Measurements from ENCODE around the gene FCGBP. TPM values are rescaled to one million over a fixed set of nuclear protein-coding genes. Genes with fewer than 3 reads are reported as not detected.

Gene FCGBP
- 10.3 TPM for total RNA-seq
- long read RNA-seq, partial matches to known transcripts, result 9 of 11 reads
- long read RNA-seq, other reads (novel, unspliced or antisense), result 2 of 11 reads

- Histone ChIP-seq H3K36me3 (no peaks in the 10 kb centered on the region), H3K27ac (no peak within 1 kb of the TSS), H3K9me3 (peaks cover 2% of the 10 kb centered on the region), H3K4me3 (no peak within 1 kb of the TSS), H3K4me1 (no peaks in the 10 kb centered on the region), H3K27me3 (no peaks in the 10 kb centered on the region)
- TF ChIP-seq CTCF (IDR thresholded peaks at IDR 0.05), result no peak
- intact Hi-C loops (cut with DNase I), result no loop called here
- ATAC-seq (peak; percentile 44), DNase-seq (no peak)
Measured at GRCh38 chr19:39934584-39935363, at the start of gene FCGBP. FCGBP (minus strand) TSS chr19:39934634.

- peaks cover 35% of the 10 kb centered on the region for H3K36me3 ChIP-seq
- H3K4me1 ChIP-seq, result no peaks in the 10 kb centered on the region
- peaks cover 25% of the 10 kb centered on the region for H3K9me3 ChIP-seq
- intact Hi-C loops (cut with DNase I), result no loop called here
- ATAC-seq (no peak), DNase-seq (no peak)
- H3K27ac ChIP-seq, result no peak overlapping the region
- H3K27me3 ChIP-seq, result no peaks in the 10 kb centered on the region
- H3K4me3 ChIP-seq, result no peak overlapping the region
- TF ChIP-seq CTCF (IDR thresholded peaks at IDR 0.05), result no peak
Measured at GRCh38 chr19:39983695-39984300, 49.4 kb upstream of the FCGBP start.

- no peak overlapping the region for H3K4me3 ChIP-seq
- peaks cover 44% of the 10 kb centered on the region for H3K36me3 ChIP-seq
- H3K27ac ChIP-seq, result no peak overlapping the region
- no peak for DNase-seq
- H3K9me3 ChIP-seq, result peaks cover 25% of the 10 kb centered on the region
- H3K27me3 ChIP-seq, result no peaks in the 10 kb centered on the region
- no peaks in the 10 kb centered on the region for H3K4me1 ChIP-seq
- intact Hi-C loops (cut with DNase I), result no loop called here
- no peak for ATAC-seq
- no peak for TF ChIP-seq CTCF (IDR thresholded peaks at IDR 0.05)
Measured at GRCh38 chr19:39982883-39983282, 48.4 kb upstream of the FCGBP start.

- no peak for DNase-seq
- Histone ChIP-seq H3K36me3 (peaks cover 72% of the 10 kb centered on the region), H3K4me3 (no peak overlapping the region), H3K9me3 (no peaks in the 10 kb centered on the region), H3K4me1 (peaks cover 18% of the 10 kb centered on the region), H3K27me3 (no peaks in the 10 kb centered on the region), H3K27ac (no peak overlapping the region)
- intact Hi-C loops (cut with DNase I), result no loop called here
- no peak for ATAC-seq
- no peak for TF ChIP-seq CTCF (IDR thresholded peaks at IDR 0.05)
Measured at GRCh38 chr19:39974377-39975155, 40.1 kb upstream of the FCGBP start.

- peaks cover 18% of the 10 kb centered on the region for H3K4me1 ChIP-seq
- H3K27me3 ChIP-seq, result no peaks in the 10 kb centered on the region
- peak overlapping the region; percentile 93 for H3K27ac ChIP-seq
- intact Hi-C loops (cut with DNase I), result no loop called here
- no peaks in the 10 kb centered on the region for H3K9me3 ChIP-seq
- no peak for DNase-seq
- peak overlapping the region; percentile 88 for H3K4me3 ChIP-seq
- no peak for ATAC-seq
- TF ChIP-seq CTCF (IDR thresholded peaks at IDR 0.05), result no peak
- H3K36me3 ChIP-seq, result peaks cover 42% of the 10 kb centered on the region
Measured at GRCh38 chr19:39971380-39972035, 37.1 kb upstream of the FCGBP start.

Data from upper lobe of right lung (tissue), 1 donor.